Activated T-cell treated with anti-CD3 and anti-CD28 coated beads for 1 hour (primary cell): ENCODE data around the gene GAS7.

ENCODE experiments used
- DNase-seq: peaks from one replicate; pipeline ENCODE4 v3.0.0-alpha.2; 2020; ENCODE audit warnings: low read depth

GAS7 gene

DNA sequence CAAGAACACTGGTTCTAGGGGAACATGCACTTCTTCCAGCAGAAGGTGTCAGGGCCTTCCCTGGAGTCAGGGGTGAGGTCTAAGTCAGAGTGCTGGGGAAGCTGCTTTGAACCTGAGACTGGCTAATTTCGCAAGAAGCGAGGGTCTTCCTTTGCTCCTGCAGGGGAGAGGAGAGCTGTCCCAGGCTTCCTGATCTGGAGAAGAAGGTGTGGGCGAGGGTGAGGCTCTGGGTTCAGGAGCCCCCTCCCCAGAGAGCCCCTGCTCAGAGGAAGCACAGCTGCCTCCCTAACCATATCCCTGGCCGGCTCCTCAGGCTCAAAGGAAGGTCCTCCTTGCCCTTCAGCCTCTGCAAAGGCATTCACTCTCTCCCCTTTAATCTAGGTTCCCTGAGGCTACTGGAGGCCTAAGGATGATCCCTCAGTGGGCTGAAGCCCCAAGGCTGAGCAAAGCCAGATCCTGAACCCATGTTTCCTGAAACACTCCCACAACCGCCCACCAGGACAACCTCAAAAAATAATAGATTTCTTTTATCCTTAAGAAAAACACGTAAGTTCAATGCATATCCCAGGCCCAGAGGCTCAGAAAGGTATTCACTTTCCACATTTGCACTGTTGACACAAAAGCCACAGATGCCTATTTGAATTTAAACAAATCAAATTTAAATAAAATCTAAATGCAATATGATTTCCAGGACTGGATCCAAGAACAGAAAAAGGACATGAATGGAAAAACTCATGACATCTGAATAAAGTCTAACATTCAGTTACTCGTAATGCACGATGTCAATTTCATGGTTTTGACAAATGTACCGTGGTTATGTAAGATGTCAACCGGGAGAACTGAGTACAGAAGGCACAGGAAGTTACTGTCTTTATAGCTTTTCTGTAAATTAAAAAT lies 221.9 kb downstream of the GAS7 start:
- no peak for DNase-seq

DNA sequence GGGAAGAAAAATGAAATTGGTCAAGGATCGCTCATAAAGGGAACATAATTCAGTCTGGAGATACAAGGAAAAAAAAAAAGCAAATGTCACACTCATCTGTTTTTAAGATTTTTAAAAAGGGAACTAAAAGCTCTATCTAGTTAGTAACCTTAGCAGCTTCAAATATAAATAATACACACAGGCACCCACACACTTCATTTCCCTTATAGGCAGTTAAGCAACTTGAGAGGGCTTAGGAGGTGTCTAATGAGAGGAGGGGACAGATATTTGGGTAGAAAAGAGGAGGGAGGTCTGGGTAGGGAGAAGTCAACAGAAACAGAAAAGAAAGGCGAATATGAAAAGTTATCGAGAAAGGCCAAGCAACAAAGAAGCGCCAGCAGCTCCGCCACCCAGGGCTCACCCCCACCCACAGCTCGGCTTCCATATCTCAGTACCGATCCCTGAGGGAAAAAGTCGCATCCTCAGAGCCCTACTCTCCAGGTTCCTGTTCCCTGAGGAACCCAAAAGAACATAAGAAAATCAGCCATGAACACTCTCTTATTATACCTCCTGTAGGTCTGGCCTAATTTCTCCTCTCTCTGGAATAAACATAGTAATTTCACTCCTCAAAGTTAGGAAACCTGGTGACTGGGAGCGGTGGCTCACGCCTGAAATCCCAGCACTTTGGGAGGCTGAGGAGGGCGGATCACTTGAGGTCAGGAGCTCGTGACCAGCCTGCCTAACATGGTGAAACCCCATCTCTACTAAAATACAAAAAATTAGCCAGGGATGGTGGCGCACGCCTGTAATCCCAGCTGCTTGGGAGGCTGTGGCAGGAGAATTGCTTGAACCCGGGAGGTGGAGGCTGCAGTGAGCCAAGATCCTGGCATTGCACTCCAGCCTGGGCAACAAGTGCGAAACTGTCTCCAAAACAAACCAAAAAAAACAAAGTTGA lies 223.7 kb downstream of the GAS7 start:
- DNase-seq, result no peak

DNA sequence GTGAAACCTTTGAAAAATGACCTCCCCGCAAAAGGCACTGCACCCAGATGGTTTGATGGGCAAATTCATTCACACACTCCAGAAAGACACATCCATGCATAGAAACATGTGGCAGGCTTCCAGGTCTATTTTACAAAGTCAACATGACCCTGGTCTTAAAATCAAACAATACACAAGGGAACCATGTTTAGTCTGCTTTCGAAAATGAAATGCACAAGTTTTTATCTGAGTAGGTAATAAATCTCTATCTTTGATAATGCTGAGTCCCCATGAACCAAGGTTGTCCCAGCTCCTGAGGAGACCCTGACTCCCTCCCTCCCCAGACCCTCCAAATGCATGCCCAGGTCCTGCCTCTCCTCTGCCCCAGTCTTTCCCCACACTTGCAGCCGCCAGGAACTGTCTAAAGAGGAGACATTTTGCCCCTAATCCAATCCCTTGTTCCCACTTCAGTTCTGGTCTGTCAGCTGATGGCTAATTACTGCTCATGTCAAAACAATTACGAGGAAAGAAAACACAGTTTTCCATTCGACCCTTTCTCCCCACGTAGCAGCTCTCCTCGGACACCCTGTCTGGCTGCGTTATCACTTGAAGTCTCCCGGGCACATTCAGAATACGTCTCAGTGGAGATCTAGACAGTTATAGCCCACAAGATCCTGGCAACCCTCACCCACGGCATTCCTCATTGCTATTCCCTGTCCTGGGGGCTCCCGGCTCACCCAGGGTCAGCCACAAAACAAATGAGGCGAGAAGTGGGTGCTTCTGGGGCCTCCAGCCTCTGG lies 224.5 kb downstream of the GAS7 start:
- no peak for DNase-seq

DNA sequence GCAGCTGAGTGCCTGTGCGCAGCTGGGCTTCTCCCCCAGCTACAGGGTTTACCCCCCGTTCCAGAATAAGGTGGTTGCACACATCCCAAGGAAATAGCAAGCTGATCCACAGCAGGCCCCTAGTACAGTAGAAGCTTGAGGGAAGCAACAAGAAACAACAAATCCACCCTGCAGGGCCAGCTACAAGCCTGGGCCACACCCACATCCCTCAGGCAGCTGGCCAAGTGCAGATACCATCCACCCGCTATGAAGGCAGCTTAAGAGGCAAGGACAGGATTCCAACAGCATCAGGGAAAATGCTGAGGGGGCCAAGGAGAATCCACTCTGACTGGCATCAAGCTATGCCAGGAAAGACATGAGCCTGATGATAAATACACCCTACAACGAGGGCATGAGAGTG lies 226.4 kb downstream of the GAS7 start:
- DNase-seq, result no peak

DNA sequence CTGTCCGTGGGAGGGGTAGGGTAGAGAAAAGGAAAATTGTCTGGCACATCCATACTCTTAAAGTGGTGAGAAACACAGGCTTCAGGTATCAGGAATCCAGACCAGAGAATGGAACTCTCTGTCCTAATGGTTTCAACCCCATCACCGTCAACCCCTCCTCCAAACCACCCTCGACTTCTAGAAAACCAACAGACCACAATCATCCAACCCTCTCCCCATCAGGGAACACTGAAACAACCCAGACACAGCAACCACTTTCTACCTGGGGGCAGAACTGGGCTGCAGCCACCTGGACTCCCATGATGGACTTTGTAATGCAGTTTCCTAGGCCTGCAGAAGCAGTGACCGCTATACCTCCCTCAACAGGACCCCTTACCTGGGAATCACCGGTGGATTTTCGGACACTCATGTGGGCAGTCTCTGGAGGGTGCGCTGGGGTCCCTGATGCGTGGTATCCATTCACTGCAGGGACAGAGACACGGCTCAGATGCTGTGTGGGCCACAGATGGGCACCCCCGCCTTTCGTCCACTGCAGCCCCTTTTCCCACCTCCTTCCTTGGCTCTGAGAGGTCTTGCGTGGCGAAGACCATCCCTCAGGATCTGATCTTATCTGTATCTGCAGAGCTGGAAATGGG lies 229.0 kb downstream of the GAS7 start:
- DNase-seq, result no peak

DNA sequence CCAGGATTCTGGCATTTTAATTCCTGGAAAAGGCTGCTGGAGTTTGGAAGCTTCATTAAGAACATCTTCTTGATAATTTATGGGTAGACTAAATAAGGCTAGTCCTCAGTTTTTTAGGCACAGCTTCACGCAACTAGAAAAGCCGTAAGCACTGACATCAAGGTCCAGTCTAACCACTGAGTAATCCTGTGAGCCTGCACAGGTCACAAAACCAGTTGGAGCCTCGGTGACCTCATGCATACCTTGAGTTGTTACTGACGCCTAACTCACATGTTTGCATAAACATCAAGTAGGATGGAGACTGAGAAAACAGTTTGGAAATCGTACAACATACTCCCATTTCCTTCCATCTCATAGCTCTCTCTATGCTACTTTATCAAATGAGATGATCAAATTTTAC lies 229.5 kb downstream of the GAS7 start:
- DNase-seq, result no peak

DNA sequence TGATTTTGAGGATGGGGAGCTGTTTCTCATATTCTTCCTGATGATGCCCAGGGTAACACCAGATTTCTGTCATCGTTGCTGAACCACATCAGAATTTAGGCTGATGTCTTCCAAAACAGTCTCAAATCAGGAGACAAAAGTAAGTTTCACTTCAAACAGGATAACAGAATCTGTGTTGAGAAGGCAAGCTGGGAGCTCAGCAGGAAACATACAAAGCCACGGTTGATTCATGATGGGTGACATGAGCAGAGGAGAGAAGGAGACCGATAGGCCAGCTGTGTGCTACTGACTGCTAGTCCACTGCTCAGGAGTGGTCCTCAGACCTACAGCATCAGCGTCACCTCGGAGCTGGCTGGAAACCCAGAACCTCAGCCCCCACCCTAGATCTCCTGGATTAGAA lies 230.4 kb downstream of the GAS7 start:
- DNase-seq, result no peak

DNA sequence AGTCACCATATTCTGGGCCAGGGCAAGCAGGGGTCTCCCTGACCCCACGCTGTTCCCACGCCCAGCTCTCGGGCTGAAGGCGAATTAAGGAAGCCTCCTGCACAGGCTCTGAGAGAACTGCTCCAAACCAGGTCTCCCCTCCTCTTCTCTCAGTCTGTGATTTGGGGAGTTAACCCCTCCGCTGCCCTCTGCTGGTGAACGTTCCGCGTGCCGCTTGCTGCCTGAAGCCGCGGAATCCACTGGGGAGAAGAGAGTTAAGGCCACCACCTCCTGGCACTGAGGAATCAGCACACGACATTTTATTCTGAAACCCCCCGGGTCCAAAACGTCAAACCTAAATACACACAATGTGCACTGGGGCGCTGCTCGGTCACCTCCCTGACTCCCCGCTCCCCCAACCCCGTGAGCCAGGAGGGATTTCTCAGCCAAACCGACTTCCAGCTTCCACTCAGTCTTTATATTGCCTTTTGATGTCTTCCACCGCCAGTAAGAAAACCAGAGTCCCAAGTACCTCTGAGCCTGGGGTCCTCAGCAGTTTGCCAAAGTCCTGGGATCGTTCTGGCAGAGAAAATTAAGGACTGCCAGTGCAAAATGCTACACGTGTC lies 238.9 kb downstream of the GAS7 start:
- DNase-seq, result no peak

DNA sequence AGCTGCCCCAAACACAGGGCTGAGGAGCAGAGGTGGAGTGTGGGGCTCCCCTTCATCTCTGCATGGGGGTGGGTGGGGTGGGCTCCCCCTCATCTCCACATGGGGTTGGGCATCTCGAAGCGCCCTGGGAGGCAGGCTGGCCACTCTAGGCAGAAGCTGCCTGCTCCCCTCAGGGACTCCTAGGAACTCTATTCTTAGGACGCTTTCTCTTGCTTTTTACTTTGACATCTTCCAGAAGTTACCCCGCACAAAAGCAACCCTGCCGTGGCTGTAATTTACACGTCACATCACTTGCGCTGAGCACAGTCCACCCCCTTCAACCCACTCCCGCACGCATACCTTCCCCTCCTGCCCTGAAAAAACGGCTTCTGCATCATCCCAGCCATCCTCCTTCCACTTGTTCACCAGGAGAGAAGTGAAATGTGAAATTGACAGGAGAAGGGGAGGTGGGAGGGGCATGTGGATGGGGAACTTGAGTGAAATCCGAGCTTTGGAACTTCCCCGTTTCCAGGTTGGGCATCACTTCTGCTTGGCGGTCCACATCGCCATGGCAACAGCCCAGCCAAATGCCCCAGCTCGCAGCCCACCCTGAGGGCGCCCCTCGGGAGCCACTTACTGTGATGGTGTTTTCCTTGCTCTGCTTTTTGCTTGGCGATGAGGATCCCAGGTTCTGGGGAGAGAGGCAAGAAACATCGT lies 239.7 kb downstream of the GAS7 start:
- DNase-seq, result no peak

DNA sequence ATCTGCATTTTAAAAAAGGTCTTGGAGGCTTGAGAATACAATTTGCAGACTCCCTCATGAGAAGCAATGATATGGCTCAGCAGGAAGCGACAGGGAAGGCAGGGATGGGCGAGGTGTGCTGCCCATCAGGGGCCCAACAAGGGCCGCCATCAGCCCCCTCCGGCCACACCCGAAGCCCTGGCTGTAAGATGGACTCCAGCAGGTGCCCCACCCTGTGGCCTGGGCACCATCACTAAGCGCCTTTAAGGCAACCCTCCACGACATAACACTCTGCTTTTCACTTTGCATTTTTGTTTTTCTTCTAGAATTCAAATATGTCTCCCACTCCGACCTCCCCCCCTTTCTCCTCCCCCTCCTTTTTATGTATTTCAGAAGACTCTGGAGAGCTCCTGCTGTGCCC lies 241.2 kb downstream of the GAS7 start:
- no peak for DNase-seq

DNA sequence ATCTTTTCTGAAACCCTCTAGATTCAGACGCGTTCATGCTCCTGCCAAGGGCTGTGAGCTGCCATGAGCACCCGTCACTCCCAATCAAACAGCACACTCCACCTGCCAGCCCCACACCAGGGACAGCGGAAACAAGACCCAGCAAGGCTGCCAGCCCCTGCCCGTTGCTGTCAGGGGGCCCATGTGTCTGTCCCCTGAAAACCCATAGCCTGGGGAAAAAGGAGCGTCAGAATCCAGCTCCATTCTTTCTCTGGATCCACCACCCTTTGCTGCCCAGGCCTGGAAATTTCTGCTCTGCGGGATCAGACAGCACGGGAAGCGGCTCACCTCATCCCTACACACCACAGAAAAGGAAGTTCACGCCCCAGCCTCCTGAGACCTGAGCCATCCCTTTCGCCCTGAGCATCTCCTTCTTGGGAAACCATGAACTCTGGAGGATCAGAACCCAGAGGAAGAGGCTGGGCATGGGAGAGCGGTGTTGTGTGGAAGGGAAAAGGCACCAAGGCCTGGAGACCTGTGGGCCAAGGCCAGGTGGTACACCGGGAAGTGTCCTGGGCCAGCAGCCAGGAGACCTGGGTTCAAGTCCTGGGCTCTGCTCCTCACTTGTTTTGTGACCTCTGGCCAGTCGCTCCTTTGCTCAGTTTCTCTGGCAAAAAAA lies 241.8 kb downstream of the GAS7 start:
- no peak for DNase-seq

DNA sequence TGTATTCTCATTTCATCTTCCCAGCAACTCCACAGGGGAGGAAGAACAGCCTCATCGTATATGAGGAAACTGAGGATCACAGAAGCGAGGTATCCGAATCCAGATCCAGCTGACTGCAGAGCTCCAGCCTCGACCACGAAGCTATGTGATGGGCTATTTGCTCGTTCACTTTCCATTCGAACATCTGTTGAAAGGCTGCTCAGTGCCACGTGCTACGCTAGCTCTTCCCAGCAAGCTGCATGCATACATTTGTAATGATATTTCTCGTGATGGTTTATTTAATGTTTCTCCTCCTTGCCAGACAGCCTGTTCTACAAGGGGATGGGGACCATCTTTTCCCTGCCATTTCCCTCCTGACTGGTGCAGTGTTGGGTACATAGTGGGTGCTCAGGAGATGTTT lies 244.9 kb downstream of the GAS7 start:
- no peak for DNase-seq

DNA sequence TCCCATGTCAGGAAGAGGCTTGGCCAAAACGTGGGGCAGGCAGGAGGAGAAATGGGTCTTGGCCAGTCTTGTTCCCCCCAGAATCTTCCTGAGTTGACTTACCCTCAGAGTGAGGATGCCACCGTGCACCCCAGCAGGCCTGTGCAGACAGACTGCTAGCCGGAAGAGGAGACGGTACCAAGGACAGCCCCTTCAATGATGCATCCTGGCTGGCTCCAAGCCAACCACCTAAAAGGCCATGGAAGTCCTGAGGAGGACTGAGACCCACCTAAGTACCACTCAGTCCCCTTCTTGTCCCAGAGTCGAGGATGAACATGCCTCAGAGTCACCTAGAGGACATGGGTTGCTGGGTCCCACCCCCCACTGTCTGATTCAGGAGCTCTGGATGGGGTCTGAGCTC lies 246.6 kb downstream of the GAS7 start:
- no peak for DNase-seq

DNA sequence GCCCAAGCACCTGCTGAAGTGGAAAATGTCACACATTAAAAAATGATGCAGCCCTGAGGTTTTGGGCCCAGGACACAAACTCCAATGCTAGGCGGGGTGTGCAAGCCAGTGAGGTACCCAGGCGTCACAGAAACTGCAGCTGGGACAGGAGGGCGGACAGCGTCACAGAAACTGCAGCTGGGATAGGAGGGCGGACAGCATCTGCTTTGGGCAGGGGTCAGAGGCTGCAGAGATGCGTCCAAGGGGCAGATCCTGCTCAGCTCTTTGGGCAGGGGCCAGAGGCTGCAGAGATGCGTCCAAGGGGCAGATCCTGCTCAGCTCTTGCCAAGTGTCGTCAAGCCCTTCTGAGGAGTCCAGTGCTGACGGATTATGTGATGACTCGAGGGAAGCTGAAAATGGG lies 249.5 kb downstream of the GAS7 start:
- no peak for DNase-seq

DNA sequence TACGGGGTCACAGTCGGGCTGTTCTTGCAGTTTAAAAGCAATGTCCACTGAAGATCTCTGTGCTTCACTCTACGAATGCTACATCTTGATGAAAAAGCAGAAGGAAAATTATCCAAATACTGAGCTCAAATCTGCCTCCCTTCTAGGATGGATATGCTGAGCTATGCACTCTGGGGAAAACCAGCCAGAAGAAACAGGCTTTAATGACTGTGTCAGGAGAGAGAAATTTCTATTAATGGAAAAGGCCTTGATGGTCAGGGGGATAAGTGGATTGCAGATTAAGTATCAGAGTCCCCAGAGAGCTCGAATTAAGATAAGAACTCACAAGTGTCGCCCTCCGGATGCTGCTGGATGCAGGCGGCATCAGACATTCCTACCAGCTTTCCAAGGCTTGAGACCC lies 253.7 kb downstream of the GAS7 start:
- DNase-seq, result no peak

DNA sequence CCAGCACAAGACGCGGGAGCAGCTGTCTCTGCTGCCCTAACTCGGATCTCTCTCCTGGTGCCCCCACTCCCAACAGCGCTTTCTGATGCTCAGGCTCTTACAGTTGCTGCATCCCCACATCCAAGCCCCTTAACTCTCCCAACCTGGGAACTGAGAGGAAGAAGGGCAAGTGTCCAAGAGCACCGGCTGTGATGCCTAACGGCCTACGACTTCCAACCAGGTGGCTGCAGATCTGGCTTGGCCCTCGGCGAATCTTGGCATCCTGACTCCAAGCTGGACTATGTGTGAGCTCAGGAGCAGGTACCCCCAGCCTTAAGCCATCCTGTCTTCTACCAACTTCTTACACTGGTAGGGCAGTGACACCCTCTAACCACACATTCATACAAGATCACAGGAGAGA lies 255.1 kb downstream of the GAS7 start:
- no peak for DNase-seq

DNA sequence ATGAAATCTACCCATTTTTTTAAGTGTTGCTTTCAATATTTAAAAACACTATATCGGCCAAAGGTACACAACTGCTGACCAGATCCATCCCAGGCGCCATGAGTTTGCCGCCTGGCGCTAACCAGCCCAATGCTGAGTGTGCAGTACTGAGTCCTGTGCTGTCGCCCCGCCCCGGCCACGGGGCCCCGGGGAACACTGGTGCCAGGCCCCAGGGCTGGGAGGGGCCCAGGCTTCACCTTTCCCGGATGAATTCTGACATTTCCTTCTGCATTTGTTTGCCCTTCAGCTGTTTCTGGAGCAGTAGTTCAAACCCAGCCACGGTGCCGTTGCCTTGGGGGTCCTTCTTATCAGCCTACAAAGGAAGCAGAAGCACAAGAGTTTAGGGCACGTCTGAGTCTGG lies 255.5 kb downstream of the GAS7 start:
- no peak for DNase-seq

DNA sequence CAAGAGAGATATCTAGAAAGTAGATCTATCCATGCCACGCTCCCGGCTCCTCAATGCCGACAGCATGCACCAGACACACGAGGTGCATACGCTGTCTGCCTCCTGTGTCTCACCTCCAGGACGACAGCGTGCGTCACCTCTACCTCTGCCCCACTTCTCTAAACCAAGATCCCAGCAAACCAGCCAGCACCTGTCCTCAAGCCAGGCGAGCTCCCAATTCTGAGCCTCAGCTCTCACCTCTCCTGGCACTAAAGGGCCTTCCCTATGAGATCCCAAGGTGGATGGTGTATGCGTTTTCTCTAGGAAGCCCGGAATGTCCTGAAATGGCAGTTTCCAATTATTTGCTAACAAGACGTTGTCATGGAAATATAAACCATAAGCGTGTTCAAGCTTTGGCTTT lies 257.1 kb downstream of the GAS7 start:
- DNase-seq, result no peak

DNA sequence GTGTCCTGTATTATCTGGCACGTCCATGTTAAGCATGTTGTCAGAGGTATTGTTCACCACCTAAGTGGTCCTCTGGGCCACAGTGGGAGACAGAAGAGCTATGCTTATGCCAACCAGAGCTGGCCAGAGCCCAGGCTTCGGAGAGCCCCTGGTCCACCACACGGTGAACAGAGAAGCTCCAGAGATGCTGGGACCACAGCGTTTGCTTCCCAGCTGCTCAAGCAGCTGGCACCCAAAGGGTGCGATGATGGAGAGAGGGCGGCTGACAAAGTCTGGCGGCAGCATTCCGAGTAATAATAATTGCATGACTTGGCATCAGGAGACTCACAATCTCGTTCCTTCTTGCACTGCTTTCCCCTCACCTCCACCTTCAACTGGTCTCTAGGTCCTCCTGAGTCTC lies 257.6 kb downstream of the GAS7 start:
- DNase-seq, result no peak

DNA sequence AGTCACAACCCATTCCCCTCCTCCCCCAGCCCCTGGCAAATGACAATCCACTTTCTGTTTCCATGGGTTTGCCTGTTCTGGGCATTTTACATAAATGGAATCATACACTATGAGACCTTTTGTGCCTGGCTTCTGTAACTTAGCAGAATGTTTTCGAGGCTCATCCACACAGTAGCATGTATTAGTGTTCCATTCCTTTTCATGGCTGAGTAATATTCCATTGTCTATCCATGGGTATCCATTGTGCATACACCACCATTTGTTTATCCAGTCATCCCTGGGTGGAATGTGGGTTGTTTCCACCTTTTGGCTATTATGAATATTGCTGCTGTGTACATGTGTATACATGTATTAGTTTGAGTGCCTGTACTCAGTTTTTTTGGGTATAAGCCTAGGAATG lies 259.6 kb downstream of the GAS7 start:
- DNase-seq, result no peak
